T-helper 9 cell (primary cell): Measurements from ENCODE around the gene FOXO6.

Source experiments
- DNase-seq: peaks from one replicate; pipeline ENCODE4 v3.0.0-alpha.2; 2020

Gene FOXO6

DNA sequence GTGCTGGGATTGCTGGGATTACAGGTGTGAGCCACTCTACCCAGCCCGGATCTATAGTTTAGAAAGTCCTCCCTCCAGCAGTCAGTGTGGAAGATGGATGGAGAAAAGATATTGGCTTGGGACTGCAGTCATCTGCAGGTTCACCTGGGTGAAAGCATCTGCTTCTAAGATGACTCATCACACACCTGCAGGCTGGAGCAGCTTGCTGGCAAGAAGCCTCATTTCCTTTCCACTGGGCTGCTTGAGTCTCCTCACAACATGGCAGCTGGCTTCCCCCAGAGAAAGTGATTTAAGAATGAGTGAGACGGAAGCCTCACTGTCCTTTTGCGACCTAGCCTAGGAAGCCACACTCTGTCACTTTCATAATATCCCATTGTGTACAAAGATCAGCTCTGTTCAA, 50.0 kb downstream of the FOXO6 start:
- DNase-seq, result no peak

DNA sequence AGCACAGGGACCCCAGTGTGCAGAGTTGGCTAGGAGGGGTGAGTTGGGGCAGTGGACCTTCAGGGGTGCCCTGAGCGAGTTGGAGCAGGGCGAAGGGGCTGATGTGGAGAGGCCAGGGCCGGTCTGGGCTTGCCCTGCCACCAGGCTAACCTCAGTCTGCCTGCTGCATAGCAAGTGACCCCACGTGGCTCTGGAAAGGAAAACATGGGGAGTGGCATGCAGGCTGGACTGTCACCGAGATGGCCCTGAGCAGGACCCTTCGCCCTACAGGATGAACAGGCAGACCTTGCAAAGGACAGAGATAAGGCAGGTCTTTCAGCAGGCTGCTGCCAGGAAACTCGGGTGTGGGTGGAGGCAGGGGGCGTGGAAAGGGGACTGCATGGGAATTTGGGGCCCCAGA, 51.5 kb downstream of the FOXO6 start:
- no peak for DNase-seq

DNA sequence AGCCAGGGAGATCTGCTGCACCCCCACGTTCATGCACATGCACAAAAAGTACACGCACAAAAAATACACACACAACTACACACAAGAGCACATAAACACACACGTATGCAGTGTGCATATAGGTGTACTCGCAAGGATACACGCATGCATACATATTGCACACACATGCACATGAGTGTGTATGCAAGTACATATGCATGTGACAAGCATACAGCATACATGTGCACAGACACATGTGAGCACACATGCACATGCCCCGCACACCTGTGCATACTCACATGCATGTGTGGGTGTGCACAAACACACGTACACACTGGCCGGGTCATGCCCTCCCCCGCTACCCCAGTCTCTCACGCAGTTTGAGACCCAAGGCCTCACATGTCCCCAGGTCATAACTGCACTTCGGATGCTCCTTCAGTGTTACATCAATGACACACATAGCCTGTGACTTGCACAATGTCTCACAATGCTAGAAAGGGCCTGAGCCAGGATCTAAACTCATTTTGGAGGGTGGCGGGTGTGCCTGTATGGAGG, 52.6 kb downstream of the FOXO6 start:
- no peak for DNase-seq

DNA sequence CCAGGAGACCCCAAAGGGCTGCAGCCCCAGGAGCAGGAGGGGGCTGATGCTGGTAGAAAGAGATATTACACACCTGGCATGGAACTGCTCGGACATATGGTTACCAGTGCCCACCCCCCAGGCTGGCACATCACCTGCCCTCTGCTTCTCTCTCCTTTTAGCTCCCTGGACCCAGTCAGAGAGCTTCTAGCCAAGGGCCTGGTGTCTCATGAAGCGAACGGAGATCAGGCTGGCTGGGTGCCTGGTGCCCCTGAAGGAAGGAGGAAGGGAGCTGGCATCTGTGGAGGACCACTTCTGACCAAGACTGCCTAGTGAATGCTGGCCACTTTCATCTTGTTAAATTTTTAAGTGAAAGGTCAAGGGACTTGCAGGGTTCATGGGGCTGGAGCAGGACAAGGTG, 53.1 kb downstream of the FOXO6 start:
- DNase-seq, result no peak

DNA sequence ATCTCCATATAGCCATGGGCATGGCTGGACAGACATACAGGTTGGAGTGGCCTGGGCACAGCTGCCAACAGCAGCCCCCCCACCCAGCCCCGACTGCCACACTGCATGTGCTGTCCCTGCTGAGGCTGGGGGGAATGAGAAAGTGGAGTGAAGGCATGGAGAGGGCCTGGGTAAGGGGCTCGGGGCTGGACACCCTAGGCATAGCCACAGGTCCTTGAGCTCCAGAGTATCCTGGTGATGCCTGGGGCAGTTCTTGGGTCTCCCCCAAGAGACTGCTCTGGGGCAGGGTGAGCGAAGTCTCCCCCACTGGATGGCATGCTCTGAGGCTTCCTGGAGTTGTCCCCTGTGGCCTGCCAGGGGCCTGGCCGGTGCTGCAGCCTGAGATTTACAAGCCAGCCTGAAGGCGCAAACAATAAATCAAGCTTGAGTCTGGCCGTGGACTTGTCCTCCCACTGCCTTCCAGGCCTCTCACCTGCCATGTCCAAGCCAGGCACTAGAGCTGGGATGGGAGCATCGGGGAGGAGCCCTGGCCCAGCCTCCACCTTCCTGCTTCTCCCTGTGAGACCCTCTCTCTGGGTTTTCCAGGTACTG, 53.6 kb downstream of the FOXO6 start:
- DNase-seq, result no peak

DNA sequence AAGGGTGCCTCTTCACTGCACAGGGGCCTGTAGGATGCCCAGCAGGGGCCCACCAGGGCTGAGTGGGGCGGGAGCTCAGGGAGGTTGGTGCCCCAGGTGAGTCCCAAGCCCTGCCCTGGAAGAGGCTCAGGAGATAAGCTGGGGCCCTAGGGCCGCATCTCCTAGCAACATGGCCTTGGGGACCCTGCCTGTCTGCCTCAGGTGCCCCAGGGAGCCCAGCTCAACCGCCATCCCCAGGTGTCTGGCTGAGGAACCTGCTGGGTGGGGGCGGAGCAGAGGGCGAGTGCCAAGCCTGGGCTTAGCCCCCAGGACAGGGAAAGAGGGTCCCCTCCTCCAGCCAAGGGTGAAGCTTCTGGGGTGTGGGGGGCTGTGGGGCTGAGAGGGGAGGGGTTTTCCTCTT, 54.8 kb downstream of the FOXO6 start:
- DNase-seq, result no peak

DNA sequence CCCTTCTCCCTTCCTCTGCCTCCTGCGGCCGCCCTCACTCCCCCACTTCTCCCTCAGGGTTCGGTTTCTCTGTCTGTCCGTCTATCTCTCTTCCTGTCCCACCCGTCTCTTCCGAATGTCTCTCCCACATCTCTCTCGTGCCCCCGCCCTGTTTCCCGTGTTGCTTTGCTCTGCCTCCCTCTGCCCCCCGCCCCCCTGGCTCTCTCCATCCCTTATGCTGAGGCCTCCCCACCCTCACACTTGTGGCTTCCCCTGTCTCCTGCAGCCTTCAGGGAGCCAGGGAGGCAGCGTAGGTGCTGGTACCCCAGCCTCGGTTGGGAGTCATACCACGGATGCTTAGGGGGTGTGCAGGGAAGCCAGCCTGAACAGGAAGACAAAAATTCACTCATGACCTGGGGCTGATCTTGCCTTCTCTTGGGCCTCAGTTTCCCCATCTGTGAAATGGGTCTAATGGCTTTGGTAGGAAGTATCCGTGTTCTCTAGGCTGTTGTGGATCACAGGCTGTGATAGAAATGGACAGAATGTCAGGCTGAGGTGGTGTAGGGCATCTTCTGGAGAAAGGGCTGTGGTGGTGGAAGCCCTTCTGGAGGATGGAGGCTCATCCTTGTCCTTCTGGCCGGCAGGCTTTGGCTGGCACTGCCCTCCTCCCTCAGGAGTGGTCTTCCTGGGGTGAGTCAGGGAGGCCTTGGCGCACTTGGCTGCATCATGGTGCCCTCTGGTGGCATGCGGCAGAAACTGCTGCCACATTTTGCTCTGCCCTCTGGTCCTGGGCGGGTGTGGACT, 55.5 kb downstream of the FOXO6 start:
- DNase-seq, result peak; percentile 57

DNA sequence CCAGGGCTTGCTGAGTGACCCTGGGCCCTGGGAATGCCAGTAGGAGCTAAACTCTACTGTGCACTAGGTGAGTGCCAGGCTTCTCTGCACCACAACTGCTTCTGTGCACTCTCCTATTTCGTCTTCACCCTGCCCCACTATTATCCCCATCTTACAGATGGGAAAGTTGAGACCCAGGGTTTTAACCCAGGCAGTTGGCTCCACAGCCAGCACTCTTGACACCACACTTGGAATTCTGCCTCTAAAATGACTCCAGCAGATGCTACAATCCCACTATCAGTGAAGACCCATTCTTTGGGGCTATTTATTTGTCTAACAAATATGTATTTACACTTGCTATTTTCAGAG, 56.1 kb downstream of the FOXO6 start:
- DNase-seq, result no peak

DNA sequence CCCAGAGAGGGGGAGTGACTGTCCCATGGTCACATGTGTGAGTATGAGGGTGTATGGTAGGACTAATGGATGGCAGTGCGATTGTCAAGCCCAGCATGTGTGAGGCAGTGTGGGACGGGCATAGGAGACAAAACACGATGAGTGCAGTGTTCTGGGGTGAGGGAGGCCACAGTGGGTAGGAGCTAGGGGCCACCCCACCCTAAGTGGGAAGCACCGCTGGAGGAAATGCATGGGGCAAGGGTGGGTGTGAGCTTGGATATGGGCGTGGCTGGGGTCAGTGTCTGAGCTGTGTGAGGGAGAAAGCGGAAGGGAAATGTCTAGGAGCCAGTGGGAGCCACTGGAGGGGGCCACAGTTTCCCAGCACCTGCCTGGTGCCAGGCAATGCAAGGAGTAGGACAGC, 56.5 kb downstream of the FOXO6 start:
- no peak for DNase-seq

DNA sequence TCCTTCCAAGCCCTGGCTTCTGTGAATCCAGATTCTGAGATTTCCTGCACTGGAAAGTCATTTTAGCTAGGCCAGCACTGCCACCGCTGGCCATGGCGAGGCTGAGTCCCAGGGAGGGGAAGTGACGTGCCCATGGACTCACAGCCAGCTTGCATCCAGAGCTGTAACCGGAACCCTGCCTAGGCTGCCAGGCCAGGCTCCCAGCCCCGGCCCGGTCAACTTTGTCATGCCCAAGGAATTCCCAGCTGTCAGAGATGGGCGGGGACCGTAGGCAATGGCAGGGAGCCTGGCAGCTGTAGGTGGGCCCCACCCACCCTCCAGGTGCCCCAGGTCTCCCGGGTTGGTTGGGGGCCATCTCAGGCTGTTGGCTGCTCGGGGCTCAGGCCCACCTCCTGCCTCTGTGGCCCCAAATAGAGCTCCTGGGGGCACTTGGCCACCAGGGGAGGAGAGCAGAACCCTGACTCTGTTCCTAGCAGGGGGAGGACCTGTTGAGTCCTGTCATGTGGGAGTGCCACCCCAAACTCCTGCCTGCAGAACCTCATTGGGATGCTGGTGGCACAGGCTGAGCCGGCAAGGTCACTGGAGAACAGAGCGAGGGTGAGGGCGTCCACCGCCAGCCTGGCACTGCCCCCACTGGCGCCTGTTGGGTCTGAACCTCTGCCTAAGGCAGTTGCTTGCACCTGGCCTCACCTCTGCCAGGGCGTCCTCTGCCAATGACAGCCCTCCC, 57.8 kb downstream of the FOXO6 start:
- DNase-seq, result no peak

DNA sequence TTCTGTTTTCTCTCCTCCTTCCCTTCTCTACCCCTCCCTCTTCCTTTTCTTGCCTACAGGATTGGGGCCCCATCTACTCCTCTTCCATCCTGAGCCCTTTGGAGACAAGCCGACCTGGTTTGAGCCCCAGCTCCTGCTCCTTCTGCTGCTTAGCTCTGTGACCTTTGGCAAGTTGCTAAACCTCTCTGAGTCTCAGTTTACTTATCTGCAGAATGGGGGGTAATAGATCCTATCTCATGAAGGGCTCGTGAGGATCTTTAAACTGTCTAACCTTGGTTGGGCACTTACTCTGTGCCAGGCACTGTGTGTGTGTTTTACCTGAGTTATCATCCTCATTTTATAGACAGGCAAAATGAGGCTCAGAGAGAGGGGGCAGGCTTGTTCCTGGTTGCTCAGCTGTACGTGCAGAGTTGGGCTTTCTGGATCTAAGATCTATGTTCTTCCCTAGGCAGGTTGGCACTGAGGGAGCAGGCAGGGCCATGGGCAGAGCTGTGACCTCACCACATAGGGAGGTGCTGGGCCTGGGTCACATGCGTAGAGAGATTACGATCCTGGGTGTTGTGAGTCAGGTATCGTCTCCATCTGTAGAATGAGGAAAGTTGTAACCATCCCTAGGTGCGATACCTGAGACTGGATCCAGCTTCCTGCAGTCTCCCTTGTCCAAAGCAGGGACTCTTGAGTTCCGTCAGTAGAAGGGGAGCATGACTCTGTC, 58.5 kb downstream of the FOXO6 start:
- no peak for DNase-seq

DNA sequence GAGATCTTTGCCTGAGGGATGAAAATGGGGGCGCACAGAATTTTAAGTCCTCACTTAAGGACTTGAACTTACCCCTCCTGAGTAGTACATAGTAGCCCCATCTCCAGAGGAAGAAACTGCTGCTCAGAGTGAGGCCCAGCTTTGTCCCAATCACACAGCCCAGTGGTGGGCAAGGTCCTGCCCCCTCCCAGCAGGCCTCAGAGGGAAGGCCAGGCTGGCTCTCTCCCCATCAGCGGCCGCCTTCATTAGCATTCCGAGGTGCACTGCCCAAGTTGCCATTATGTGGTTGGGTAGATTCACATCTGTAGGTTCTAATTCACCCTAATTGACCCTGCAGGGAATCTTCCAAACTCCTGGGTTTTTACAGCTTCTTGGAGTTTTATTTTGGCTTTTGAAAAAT, 59.1 kb downstream of the FOXO6 start:
- no peak for DNase-seq

DNA sequence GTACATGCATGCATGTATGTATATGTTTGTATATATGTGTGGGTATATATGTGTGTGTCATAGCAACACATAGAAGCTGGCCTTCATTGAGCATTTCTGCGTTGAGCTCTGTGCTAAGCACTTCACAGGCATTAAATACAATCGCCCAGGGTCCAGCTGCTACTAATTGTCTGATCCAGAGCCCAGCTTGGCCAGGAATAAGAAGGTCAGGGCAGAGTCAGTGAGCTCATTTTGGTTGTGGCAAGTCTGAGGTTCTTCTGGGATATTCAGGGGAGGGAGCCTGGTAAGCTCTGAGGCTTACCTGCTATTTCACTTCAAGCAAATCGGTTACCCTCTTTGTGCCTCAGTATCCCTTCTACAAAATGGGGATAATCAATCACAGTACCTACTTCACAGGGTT, 59.6 kb downstream of the FOXO6 start:
- no peak for DNase-seq

DNA sequence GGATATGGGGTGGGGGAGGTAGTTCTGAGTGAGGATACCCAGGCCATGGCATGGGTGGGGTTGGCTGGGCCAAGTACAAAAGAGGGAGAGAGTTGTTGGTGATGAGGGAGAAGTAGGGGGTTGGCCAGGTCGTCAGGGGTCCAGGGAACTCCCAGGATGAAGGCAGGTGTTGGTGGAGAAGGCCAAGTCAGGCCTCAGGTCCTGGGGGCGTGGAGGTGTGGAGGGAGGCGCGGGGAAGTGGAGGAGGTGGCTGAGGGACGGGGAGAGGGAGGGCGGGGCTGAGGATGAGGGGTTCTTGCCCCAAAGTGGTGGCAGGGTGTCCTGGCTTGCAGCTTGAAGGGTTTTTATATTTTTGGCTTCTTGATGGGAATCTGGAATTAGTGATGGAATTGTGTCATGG, 61.1 kb downstream of the FOXO6 start:
- no peak for DNase-seq

DNA sequence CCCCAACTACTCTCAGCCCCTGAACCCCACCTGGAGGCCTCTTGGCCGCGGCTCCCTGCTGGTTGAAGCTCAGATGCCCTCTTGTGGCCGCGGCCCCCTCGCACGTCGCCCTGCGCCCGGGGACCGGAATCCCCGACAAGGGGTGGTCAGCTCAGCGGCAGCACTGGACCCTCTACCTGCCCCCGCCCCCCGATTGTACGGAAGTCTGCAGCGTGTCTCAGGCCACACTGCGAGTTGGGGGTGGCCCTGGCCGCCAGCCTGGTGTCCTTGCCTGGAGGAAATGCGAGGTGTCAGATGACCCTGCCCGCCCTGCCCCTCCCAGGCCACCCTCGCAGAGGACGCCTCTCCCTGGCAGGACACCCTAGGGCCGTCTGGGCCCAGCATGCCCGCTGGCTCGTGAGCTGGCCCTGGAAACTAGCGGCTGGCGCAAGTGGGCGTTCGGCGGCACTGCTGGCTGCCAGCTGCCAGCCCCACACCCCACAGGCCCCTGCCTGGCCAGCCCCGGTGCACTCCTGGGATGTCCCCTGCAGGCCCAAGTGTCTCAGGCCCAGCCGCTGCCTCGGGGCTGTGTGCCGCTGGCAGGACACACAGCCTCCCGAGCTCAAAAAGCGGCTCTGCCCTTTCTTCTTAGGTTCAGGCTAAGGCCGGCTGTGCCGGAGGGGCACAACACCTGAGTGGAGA, 62.4 kb downstream of the FOXO6 start:
- DNase-seq, result no peak

DNA sequence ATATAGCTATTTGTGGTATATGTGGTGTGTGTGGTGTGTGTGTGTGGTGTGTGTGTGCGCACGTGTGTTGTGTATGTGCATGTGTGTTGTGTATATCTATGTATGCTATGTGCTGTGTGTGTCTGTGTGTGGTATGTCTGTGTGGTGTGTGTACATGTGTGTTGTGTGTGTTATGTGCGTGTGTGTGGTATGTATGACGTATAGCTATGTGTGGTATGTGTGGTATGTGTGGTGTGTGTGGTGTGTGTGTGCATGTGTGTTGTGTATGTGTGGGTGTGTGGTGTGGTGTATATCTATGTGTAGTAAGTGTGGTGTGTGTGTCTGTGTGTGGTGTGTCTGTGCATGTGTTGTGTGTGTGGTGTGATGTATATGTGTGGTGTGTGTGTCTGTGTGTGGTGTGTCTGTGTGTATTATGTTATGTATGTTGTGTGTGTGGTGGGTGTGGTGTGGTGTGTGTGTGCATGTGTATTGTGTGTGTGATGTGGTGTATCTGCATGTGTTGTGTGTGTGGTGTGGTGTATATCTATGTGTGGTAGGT, 63.4 kb downstream of the FOXO6 start:
- DNase-seq, result no peak

DNA sequence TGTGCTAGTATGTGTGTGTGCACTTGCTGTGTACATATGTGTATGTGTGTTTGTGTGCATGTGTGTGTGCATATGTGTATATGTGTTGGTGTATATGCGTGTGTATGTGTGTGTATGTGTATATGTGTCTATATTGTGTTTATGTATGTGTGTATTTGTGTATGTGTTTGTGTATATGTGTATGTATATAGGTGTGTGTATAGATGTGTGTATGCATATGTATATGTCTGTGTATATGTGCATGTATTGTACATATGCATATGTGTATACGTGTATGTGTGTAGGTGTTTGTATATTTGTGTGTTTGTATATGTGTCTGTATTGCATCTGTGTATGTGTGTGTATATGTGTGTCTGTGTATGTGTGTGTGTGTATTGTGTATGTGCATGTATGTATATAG, 64.1 kb downstream of the FOXO6 start:
- no peak for DNase-seq

DNA sequence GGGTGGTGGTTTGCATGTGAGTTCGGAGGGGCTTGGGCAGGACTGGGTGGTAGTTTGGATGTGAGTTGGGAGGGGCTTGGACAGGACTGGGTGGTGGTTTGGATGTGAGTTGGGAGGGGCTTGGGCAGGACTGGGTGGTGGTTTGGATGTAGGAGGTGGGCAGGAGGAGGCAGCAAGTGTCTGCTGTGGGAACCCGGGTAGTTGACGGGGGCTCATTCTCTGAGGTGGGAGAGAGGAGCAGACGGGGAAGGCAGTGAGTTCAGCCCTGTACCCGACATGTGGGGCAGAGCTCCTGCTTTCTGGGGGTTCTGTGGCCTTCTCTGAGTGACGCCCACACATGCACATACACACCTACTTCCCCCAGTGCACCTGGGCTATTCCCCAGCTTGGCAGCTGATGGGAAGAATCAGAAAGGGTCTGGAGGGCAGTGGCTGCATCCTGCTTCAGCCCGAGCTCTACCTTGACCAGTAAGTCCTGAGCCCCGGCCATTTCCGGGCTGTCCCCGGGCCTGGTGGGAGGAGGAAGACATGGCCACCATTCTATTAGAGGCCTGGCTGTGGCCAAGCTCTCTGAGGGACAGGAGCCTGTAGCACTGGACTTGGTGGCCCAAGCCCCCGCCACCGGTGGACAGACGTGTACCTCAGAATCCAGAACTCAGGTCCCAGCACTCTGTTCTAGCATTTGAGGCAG, 65.1 kb downstream of the FOXO6 start:
- no peak for DNase-seq

DNA sequence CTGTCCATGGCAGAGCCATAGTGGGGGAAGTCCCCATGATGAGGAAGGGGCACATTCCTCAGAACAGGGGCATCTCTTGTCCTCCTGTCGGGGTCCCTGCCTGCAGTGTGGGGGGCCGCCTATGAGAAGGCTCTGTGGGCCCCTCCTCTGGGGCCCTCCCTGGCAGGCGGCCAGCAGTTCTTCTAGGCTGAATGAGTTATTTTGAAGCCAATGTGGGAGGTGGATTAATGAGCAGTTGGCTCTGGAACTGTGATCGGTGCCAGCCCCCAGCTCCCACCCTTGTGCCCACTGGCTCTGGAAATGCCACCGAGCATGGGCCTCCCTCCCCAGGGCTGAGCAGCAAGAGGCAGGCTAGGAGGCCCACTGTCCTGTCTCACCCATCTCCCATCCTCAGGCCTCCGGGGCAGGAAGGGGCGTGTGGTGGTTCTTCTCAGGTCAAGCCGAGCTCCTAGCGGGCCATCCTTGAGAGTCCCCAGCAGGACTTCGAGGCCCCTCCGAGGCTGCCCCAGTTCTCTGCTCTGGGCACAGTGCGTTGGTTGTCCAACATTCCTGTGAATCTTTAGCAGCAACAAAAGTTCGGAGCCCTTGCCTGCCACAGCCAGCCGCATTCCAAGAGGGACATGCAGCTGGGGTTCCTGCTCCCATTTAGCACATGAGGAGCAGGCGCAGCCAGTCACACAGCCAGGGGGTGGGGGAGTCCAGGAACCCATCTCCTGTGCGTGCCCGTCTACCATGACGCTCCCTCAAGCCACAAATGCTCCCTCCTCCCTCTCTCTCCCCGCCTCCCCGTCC, 66.1 kb downstream of the FOXO6 start:
- DNase-seq, result no peak

DNA sequence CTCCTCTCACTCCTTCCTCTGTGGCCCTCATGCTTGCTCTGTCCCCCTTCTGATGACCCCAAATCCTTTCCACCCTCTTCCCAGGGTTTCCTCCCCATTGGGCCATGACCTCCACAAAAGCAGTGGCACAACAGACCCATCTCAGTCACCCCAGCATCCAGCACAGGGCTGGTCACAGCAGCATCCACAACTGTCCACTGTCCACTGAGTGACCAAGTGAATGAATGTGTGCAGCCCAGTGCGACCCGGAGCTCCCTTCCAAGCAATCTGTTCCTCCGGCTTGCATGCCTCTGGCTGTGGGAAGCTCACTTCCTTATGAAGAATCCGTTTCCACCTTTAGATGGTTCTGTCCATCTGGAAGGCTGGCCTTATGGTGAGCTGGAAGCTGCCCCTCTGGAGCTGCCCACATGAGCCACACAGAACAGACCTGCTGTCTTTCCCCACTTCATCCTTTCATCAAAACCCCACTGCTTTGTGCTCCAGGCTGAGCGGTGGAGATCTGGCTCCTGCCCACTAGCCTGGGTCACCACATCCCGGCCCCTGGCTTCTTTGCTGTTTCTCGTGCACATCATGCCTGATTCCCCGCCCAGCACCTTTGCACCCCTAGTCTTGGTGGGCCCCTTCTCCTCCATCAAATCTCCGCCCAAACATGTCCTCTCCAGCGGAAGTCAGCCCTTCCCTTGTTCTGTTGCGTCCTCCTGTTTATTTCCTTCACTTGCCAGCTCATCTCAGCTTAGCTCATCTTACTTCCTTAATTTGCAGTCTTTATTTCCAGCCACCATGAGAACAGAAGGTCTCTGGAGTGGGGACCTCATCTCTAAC, 66.9 kb downstream of the FOXO6 start:
- no peak for DNase-seq
